VCaP (cell line): Measurements from ENCODE around the gene MZB1.

ENCODE experiments used
- H3K27ac ChIP-seq: fragments of 450-650 bp; 2 replicates; pipeline ENCODE4 v1.5.1; 2017
- CTCF ChIP-seq: fragments of 450-650 bp; conservative IDR thresholded peaks from 2 replicates; pipeline ENCODE4 v1.5.1; 2017; ENCODE audit warnings: mild to moderate bottlenecking, moderate library complexity

The MZB1 gene

GRCh38 chr5:139378101-139378825 is 11.4 kb downstream of the MZB1 start:
- no peak for TF ChIP-seq CTCF
- H3K27ac ChIP-seq: no peak overlapping the region

GRCh38 chr5:139377226-139377625 is 12.5 kb downstream of the MZB1 start:
- H3K27ac ChIP-seq: no peak overlapping the region
- TF ChIP-seq CTCF: no peak

GRCh38 chr5:139376364-139376763 is 13.3 kb downstream of the MZB1 start:
- no peak for TF ChIP-seq CTCF
- peak overlapping the region; percentile 88; the same call in 1 of the 2 replicates for H3K27ac ChIP-seq

- peak overlapping the region; percentile 88 for H3K27ac ChIP-seq
- TF ChIP-seq CTCF: no peak
These were observed 14.8 kb downstream of the MZB1 start for GRCh38 chr5:139374909-139375308.

GRCh38 chr5:139371482-139372435 is 18.0 kb downstream of the MZB1 start:
- peak overlapping the region; percentile 88 for H3K27ac ChIP-seq
- TF ChIP-seq CTCF: no peak

GRCh38 chr5:139369181-139369580 is 20.5 kb downstream of the MZB1 start:
- TF ChIP-seq CTCF: no peak
- H3K27ac ChIP-seq: no peak overlapping the region

- no peak overlapping the region for H3K27ac ChIP-seq
- TF ChIP-seq CTCF: no peak
These were observed 21.1 kb downstream of the MZB1 start for GRCh38 chr5:139368613-139369012.
